HCT116 (cell line): ENCODE data around the gene CHST11. TPM values are rescaled to one million over a fixed set of nuclear protein-coding genes. Genes with fewer than 3 reads are reported as not detected.

Experiments used
- ATAC-seq: fragments of 200-7000 bp; cut with Tn5 transposase; 2 replicates; pipeline ENCODE4 v1.9.1; 2020; ENCODE audit warnings: mild to moderate bottlenecking, moderate library complexity
- BruUV-seq: library from RNA; stranded (reverse); fragments of 400-500 nt; replicated peaks from 2 replicates; lab custom pipeline; 2021; lab: Mats Ljungman, UMichigan
- CTCF ChIA-PET: fragments of 300-600 bp; sonication (Branson Sonifier 250); formaldehyde crosslinking; loops from one replicate; lab custom pipeline; 2021; ENCODE audit warnings: antibody characterized with exemption; lab: Charles Lee
- POLR2A ChIA-PET: fragments of 300-600, 350-600 bp; sonication (Branson Sonifier 250); formaldehyde crosslinking; loops from one replicate; lab custom pipeline; 2021; ENCODE audit warnings: antibody characterized with exemption; lab: Charles Lee
- RAD21 ChIA-PET, 2 experiments: fragments of 300-600 bp; sonication (Branson Sonifier 250); formaldehyde crosslinking; loops; one replicate each; lab custom pipeline; 2023; ENCODE audit warnings: low total read pairs in 2 of 2; ENCODE audit not compliant: uncharacterized antibody in 2 of 2, unreplicated experiment in 2 of 2, low non-redundant PET in 1 of 2; lab: Charles Lee
- DNase-seq: peaks from one replicate; pipeline ENCODE4 v3.0.0-alpha.2; 2010; ENCODE audit warnings: low read depth, low spot score
- H2AFZ ChIP-seq: fragments of 200-600 bp; shearing (Covaris generic), sonication (generic); 2 replicates; pipeline ENCODE4 v1.6.1; 2017; ENCODE audit warnings: low read depth, mixed run types, mixed read lengths, antibody characterized with exemption, low read length; ENCODE audit not compliant: poor library complexity, severe bottlenecking
- H3K27ac ChIP-seq: 2 replicates; pipeline ENCODE4 v1.5.1; 2012; ENCODE audit warnings: low read depth, low read length
- H3K27me3 ChIP-seq: fragments of 200-600 bp; sonication (generic); 2 replicates; pipeline ENCODE4 v1.6.1; 2016; ENCODE audit warnings: mixed run types, low read length, mixed read lengths; ENCODE audit not compliant: insufficient read depth
- H3K36me3 ChIP-seq, 2 experiments: fragments of 200-500 bp in 1 of 2; fragments of 200-600 bp in 1 of 2; sonication (Bioruptor generic) in 1 of 2; sonication (generic) in 1 of 2; 2 replicates each; pipeline versions ENCODE4 v1.5.1 to v1.6.1; 2014 to 2016; ENCODE audit warnings: low read length in 2 of 2, inconsistent platforms in 1 of 2, mixed read lengths in 1 of 2, mixed run types in 1 of 2; ENCODE audit not compliant: insufficient read depth in 2 of 2, control insufficient read depth in 1 of 2
- H3K4me1 ChIP-seq, 2 experiments: fragments of 200-600 bp in 1 of 2; sonication (generic) in 1 of 2; 2 replicates each; pipeline versions ENCODE4 v1.5.1 to v1.6.1; 2012 to 2017; ENCODE audit warnings: low read length in 2 of 2, inconsistent platforms in 1 of 2, mild to moderate bottlenecking in 1 of 2, mixed read lengths in 1 of 2, mixed run types in 1 of 2, moderate library complexity in 1 of 2; ENCODE audit not compliant: insufficient read depth in 2 of 2, control insufficient read depth in 1 of 2
- H3K4me2 ChIP-seq: fragments of 200-600 bp; sonication (generic); 2 replicates; pipeline ENCODE4 v1.6.1; 2017; ENCODE audit warnings: mixed run types, low read length, mixed read lengths
- H3K4me3 ChIP-seq, 2 experiments: fragments of 200-600 bp in 1 of 2; sonication (generic) in 1 of 2; replicated peaks in 1 of 2; 2 replicates each; pipeline ENCODE4 v1.5.1; 2011 to 2016; ENCODE audit warnings: low read length in 2 of 2, control low read depth in 1 of 2, low read depth in 1 of 2, mild to moderate bottlenecking in 1 of 2, mixed read lengths in 1 of 2, mixed run types in 1 of 2
- H3K79me2 ChIP-seq: fragments of 200-600 bp; sonication (generic); 2 replicates; pipeline ENCODE4 v1.6.1; 2017; ENCODE audit warnings: mild to moderate bottlenecking, mixed run types, low read length, moderate library complexity, mixed read lengths; ENCODE audit not compliant: insufficient read depth
- H3K9ac ChIP-seq: fragments of 200-600 bp; sonication (generic); 2 replicates; pipeline ENCODE4 v1.6.1; 2016; ENCODE audit warnings: low read length, mixed read lengths
- H3K9me2 ChIP-seq: fragments of 200-600 bp; sonication (generic), shearing (Covaris generic); 2 replicates; pipeline ENCODE4 v1.6.1; 2017; ENCODE audit warnings: mixed run types, mild to moderate bottlenecking, moderate library complexity; ENCODE audit not compliant: insufficient read depth
- H3K9me3 ChIP-seq, 2 experiments: fragments of 200-500 bp in 1 of 2; fragments of 200-600 bp in 1 of 2; sonication (Bioruptor generic) in 1 of 2; sonication (generic) in 1 of 2; 2 replicates each; pipeline ENCODE4 v1.6.1; 2014 to 2017; ENCODE audit warnings: low read length in 2 of 2, mixed read lengths in 2 of 2, inconsistent platforms in 1 of 2, low read depth in 1 of 2, mild to moderate bottlenecking in 1 of 2, mixed run types in 1 of 2, moderate library complexity in 1 of 2; ENCODE audit not compliant: control insufficient read depth in 1 of 2, insufficient read depth in 1 of 2
- H4K20me1 ChIP-seq: fragments of 200-600 bp; sonication (generic), shearing (Covaris generic); 2 replicates; pipeline ENCODE4 v1.6.1; 2017; ENCODE audit warnings: mixed run types, mild to moderate bottlenecking, moderate library complexity; ENCODE audit not compliant: insufficient read depth
- ATF3 ChIP-seq: IDR thresholded peaks from 2 replicates; pipeline ENCODE4 v1.6.1; 2012
- CEBPB ChIP-seq: IDR thresholded peaks from 2 replicates; pipeline ENCODE4 v1.6.1; 2012; ENCODE audit warnings: low read depth
- EGR1 ChIP-seq: IDR thresholded peaks from 2 replicates; pipeline ENCODE4 v1.6.1; 2012; ENCODE audit warnings: low read depth
- EZH2 ChIP-seq: fragments of 200-600 bp; sonication (generic); IDR thresholded peaks from 2 replicates; pipeline ENCODE4 v1.6.1; 2017; ENCODE audit warnings: antibody characterized with exemption, mixed run types
- JUND ChIP-seq: IDR thresholded peaks from 2 replicates; pipeline ENCODE4 v1.6.1; 2012
- POLR2A ChIP-seq: IDR thresholded peaks from 2 replicates; pipeline ENCODE4 v1.7.0; 2011; ENCODE audit warnings: borderline replicate concordance; ENCODE audit not compliant: insufficient read depth, insufficient read length; ENCODE audit errors: extremely low read depth
- RAD21 ChIP-seq: IDR thresholded peaks from 2 replicates; pipeline ENCODE4 v1.6.1; 2012; ENCODE audit warnings: low read depth, mild to moderate bottlenecking
- SIN3A ChIP-seq: IDR thresholded peaks from 2 replicates; pipeline ENCODE4 v1.6.1; 2012; ENCODE audit warnings: low read depth
- SP1 ChIP-seq: IDR thresholded peaks from 2 replicates; pipeline ENCODE4 v1.6.1; 2012; ENCODE audit warnings: low read depth
- YY1 ChIP-seq: IDR thresholded peaks from 2 replicates; pipeline ENCODE4 v1.6.1; 2011; ENCODE audit warnings: low read length, low read depth, moderate library complexity, mild to moderate bottlenecking; ENCODE audit not compliant: insufficient replicate concordance; ENCODE audit errors: extremely low read depth
- ZFX ChIP-seq: fragments of 450-650 bp; IDR thresholded peaks from 2 replicates; pipeline ENCODE4 v1.6.1; 2017
- intact Hi-C: fragments of 100-400 bp; cut with micrococcal nuclease; formaldehyde crosslinking; loops from 2 replicates; pipeline ENCODE4 v1.10.0; 2022
- total RNA-seq: library from RNA; stranded (reverse); gene quantifications from one replicate; pipeline ENCODE4 v1.2.1, GENCODE V29; 2021; ENCODE audit not compliant: unreplicated experiment
- TF ChIP-seq, protein P1 (sequence below), 3 experiments: fragments of 200-600 bp in 1 of 3; sonication (generic) in 1 of 3; IDR thresholded peaks in 2 of 3; conservative IDR thresholded peaks in 1 of 3; 2 replicates each; pipeline ENCODE4 v1.5.1; 2012 to 2017; ENCODE audit warnings: low read depth in 2 of 3, low read length in 2 of 3, antibody characterized with exemption in 1 of 3, borderline replicate concordance in 1 of 3, control low read depth in 1 of 3, mild to moderate bottlenecking in 1 of 3, mixed read lengths in 1 of 3, mixed run types in 1 of 3, moderate library complexity in 1 of 3; ENCODE audit not compliant: insufficient read depth in 1 of 3

The CHST11 gene
- total RNA-seq, 1 experiment from 2014 or later, result 10.1 TPM

GRCh38 chr12:104747330-104747729 is 290.6 kb downstream of the CHST11 start (continued):
- TF ChIP-seq ATF3, result no peak
- TF ChIP-seq CEBPB, result no peak
- TF ChIP-seq POLR2A, result no peak
- TF ChIP-seq JUND, result no peak
- TF ChIP-seq SP1, result no peak

DNA sequence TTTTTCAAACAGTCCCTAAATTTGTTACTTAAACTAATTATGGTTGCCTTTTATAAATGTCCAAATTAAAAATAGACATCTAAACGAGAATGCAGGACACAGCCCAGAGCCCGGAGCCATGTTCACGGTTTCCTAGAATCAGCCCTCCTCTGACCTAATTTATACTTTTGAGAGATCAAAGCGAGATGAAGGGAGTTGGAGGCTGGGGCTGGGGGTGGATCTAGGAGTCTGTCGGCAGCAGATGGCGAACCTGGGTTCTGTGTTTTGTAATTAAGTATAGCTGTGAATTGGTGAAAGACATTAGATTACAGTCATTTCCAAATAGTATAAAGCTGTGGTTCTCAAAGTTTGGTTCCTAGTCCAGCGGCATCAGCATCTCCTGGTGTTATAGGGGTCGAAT is 291.2 kb downstream of the CHST11 start:
- Histone ChIP-seq H3K9ac (no peak overlapping the region), H2AFZ (no peak overlapping the region), H3K9me2 (no peaks in the 10 kb centered on the region), H3K9me3 (no peaks in the 10 kb centered on the region), H3K27ac (no peak overlapping the region), H3K4me2 (no peak overlapping the region), H3K27me3 (no peaks in the 10 kb centered on the region), H3K36me3 (no peaks in the 10 kb centered on the region), H3K4me3 (no peak overlapping the region), H3K4me1 (peaks cover 0 to 9% of the 10 kb centered on the region in 2 experiments; a peak in 2 of 4 replicates), H3K79me2 (no peaks in the 10 kb centered on the region), H4K20me1 (no peaks in the 10 kb centered on the region)
- TF ChIP-seq YY1 (no peak), EGR1 (no peak), POLR2A (no peak), EZH2 (no peak), ZFX (no peak), RAD21 (no peak), JUND (no peak), ATF3 (no peak), SIN3A (no peak), CEBPB (no peak)
- TF ChIP-seq, protein P1, sequence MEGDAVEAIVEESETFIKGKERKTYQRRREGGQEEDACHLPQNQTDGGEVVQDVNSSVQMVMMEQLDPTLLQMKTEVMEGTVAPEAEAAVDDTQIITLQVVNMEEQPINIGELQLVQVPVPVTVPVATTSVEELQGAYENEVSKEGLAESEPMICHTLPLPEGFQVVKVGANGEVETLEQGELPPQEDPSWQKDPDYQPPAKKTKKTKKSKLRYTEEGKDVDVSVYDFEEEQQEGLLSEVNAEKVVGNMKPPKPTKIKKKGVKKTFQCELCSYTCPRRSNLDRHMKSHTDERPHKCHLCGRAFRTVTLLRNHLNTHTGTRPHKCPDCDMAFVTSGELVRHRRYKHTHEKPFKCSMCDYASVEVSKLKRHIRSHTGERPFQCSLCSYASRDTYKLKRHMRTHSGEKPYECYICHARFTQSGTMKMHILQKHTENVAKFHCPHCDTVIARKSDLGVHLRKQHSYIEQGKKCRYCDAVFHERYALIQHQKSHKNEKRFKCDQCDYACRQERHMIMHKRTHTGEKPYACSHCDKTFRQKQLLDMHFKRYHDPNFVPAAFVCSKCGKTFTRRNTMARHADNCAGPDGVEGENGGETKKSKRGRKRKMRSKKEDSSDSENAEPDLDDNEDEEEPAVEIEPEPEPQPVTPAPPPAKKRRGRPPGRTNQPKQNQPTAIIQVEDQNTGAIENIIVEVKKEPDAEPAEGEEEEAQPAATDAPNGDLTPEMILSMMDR (IDR thresholded peaks at IDR 0.05 in 2 of 3, conservative IDR thresholded peaks at IDR 0.05 in 1 of 3; ENCODE audit: borderline replicate concordance in 1 of 3, insufficient read depth in 1 of 3, low read depth in 2 of 3, low read length in 2 of 3), result no peak
- no TSS peak for BruUV-seq
- ATAC-seq (no peak), DNase-seq (no peak)
- POLR2A ChIA-PET, result no interaction called here
- RAD21 ChIA-PET, result no interaction called here
- CTCF ChIA-PET, result no interaction called here
- intact Hi-C loops, result no loop called here
